ENCODE results near the gene ADCY3.

Gene ADCY3

GRCh38 chr2:24924732-24925131, 4.7 kb upstream of the ADCY3 start:
- DNase-seq: no peak

GRCh38 chr2:24924266-24924665, 4.2 kb upstream of the ADCY3 start:
- no peak for DNase-seq

GRCh38 chr2:24923106-24923505, 3.1 kb upstream of the ADCY3 start:
- no peak for DNase-seq

GRCh38 chr2:24922556-24922955, 2.5 kb upstream of the ADCY3 start:
- DNase-seq: no peak

- DNase-seq: no peak
Measured at GRCh38 chr2:24920809-24921441, 888 bp upstream of the ADCY3 start.

GRCh38 chr2:24919506-24920097, 435 bp downstream of the ADCY3 start:
- DNase-seq: no peak

- no peak for DNase-seq
Measured at GRCh38 chr2:24919037-24919505, 966 bp downstream of the ADCY3 start.

- no peak for DNase-seq
Measured at GRCh38 chr2:24918326-24919036, 1.6 kb downstream of the ADCY3 start.

- no peak for DNase-seq
Measured at GRCh38 chr2:24917731-24918325, 2.2 kb downstream of the ADCY3 start.

- DNase-seq: no peak
Measured at GRCh38 chr2:24917086-24917485, 3.0 kb downstream of the ADCY3 start.

- no peak for DNase-seq
Measured at GRCh38 chr2:24915796-24916195, 4.2 kb downstream of the ADCY3 start.

- no peak for DNase-seq
Measured at GRCh38 chr2:24915175-24915574, 4.9 kb downstream of the ADCY3 start.

GRCh38 chr2:24914713-24915112, 5.3 kb downstream of the ADCY3 start:
- DNase-seq: no peak

- no peak for DNase-seq
Measured at GRCh38 chr2:24913911-24914310, 6.1 kb downstream of the ADCY3 start.

GRCh38 chr2:24912986-24913385, 7.1 kb downstream of the ADCY3 start:
- no peak for DNase-seq

GRCh38 chr2:24912523-24912922, 7.5 kb downstream of the ADCY3 start:
- DNase-seq: no peak

GRCh38 chr2:24910245-24910644, 9.8 kb downstream of the ADCY3 start:
- no peak for DNase-seq

GRCh38 chr2:24909555-24910177, 10.4 kb downstream of the ADCY3 start:
- no peak for DNase-seq

GRCh38 chr2:24908461-24908901, 11.6 kb downstream of the ADCY3 start:
- DNase-seq: no peak

GRCh38 chr2:24907116-24907515, 12.9 kb downstream of the ADCY3 start:
- DNase-seq: no peak

GRCh38 chr2:24906466-24906865, 13.6 kb downstream of the ADCY3 start:
- no peak for DNase-seq

GRCh38 chr2:24903161-24904103, 16.6 kb downstream of the ADCY3 start:
- no peak for DNase-seq

Data from GDM1 (cell line).